Hepatocyte (in vitro differentiated cells): Measurements from ENCODE around the gene GLP2R. TPM values are rescaled to one million over a fixed set of nuclear protein-coding genes. Genes with fewer than 3 reads are reported as not detected.

Source experiments
- DNase-seq: peaks from one replicate; pipeline ENCODE4 v3.0.0-alpha.2; 2016; ENCODE audit warnings: low spot score
- H2AFZ ChIP-seq: fragments of 200-600 bp; sonication (generic); 2 replicates; pipeline ENCODE4 v1.6.0; 2016; ENCODE audit warnings: antibody characterized with exemption, mild to moderate bottlenecking
- H3K27ac ChIP-seq: fragments of 200-600 bp; sonication (generic); 2 replicates; pipeline ENCODE4 v1.5.1; 2016; ENCODE audit warnings: mild to moderate bottlenecking
- H3K27me3 ChIP-seq: fragments of 200-600 bp; sonication (generic); 2 replicates; pipeline ENCODE4 v1.6.1; 2016
- H3K36me3 ChIP-seq: fragments of 200-600 bp; sonication (generic); replicated peaks from 2 replicates; pipeline ENCODE4 v1.5.1; 2016; ENCODE audit warnings: low read depth; ENCODE audit not compliant: insufficient read depth
- H3K4me1 ChIP-seq: fragments of 200-600 bp; sonication (generic); 2 replicates; pipeline ENCODE4 v1.5.1; 2016; ENCODE audit warnings: mild to moderate bottlenecking, moderate library complexity; ENCODE audit not compliant: insufficient read depth
- H3K4me2 ChIP-seq: fragments of 200-600 bp; sonication (generic); 2 replicates; pipeline ENCODE4 v1.6.0; 2016
- H3K4me3 ChIP-seq: fragments of 200-600 bp; sonication (generic); 2 replicates; pipeline ENCODE4 v1.5.1; 2016; ENCODE audit warnings: mild to moderate bottlenecking
- H3K79me2 ChIP-seq: fragments of 200-600 bp; sonication (generic); 2 replicates; pipeline ENCODE4 v1.6.0; 2017; ENCODE audit warnings: mild to moderate bottlenecking
- H3K9me2 ChIP-seq: fragments of 200-600 bp; sonication (generic); replicated peaks from 2 replicates; pipeline ENCODE4 v1.6.0; 2017; ENCODE audit warnings: mild to moderate bottlenecking; ENCODE audit not compliant: insufficient read depth
- H3K9me3 ChIP-seq: fragments of 200-600 bp; sonication (generic); 2 replicates; pipeline ENCODE4 v1.5.1; 2016; ENCODE audit warnings: low read depth, mild to moderate bottlenecking
- H4K20me1 ChIP-seq: fragments of 200-600 bp; sonication (generic); 2 replicates; pipeline ENCODE4 v1.6.0; 2016; ENCODE audit warnings: mild to moderate bottlenecking; ENCODE audit not compliant: insufficient read depth, poor library complexity, severe bottlenecking
- EZH2 ChIP-seq: fragments of 200-600 bp; sonication (generic); IDR thresholded peaks from 2 replicates; pipeline ENCODE4 v1.6.1; 2016; ENCODE audit warnings: antibody characterized with exemption, mild to moderate bottlenecking, borderline replicate concordance
- EZH2phosphoT487 ChIP-seq: fragments of 200-600 bp; sonication (generic); IDR thresholded peaks from one replicate; pipeline ENCODE4 v1.6.1; 2018; ENCODE audit warnings: antibody characterized with exemption, mild to moderate bottlenecking, low read depth, moderate library complexity; ENCODE audit not compliant: unreplicated experiment, severe bottlenecking
- WGBS: methylation state at CpG from one replicate; pipeline ENCODE4 v1.1.6; 2016; ENCODE audit warnings: low lambda C conversion rate; ENCODE audit errors: missing lambda C conversion rate; 5-methylcytosine and 5-hydroxymethylcytosine counted together
- polyA plus RNA-seq: library from polyadenylated mRNA; unstranded; fragments of >200 nt; fragmentation: Nextera tagmentation; extraction: Ambion mirVana; gene quantifications from 2 replicates; pipeline ENCODE4 v1.2.1, GENCODE V29; 2016
- total RNA-seq: library from RNA; depleted of rRNA; stranded (reverse); fragments of >200 nt; gene quantifications from 2 replicates; pipeline ENCODE4 v1.2.3, GENCODE V29; 2014
- TF ChIP-seq, protein P1 (sequence below): fragments of 200-600 bp; sonication (generic); IDR thresholded peaks from 2 replicates; pipeline ENCODE4 v1.5.1; 2016; ENCODE audit warnings: antibody characterized with exemption, mild to moderate bottlenecking; ENCODE audit not compliant: poor library complexity

GLP2R gene
- total and polyA plus RNA-seq, 2 experiments from 2014 or later = 1.5 to 3.3 TPM

DNA sequence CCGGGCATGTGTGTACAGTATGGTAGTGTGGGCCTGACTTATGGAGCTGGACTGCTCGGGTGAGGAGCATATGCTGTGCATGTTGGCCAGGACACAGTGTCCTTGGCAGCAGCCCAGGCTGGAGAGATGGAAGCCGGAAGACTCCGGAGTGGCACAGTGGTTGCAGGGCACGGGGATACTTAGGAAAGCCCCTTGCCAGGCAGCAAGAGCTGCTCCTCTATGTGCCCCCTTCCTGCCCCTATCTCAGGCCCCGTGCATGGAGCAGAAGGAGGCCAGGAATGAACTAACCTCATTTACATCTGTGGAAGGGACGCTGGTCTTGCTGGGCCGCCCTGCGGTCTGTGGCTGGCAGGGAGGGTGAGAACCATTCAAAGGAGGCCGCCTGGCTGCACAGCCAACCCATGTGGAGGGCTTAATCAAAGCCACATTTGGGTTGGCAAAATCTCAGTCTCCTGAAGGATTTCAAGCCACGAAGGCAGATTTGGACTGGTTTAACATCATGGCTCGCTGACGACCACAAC is 111.6 kb downstream of the GLP2R start:
- WGBS = 74% methylated on average over 13 of the region's 13 CpGs
- no peaks in the 10 kb centered on the region for H3K36me3 ChIP-seq

DNA sequence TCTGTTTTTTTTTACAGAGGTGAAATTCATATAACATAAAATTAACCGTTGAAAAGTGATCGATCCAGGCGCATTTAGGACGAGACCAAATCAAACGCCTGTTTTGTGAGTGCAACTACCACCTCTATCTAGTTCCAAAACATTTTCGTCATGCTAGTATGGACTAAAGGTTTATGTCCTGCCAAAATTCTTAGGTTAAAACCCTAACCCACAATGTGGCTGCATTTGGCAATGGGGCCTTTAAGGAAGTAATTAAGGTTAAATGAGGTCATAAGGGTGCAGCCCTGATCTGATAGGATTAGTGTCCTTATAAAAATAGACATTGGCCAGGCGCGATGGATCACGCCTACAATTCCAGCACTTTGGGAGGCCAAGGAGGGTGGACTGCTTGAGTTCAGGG is 112.2 kb downstream of the GLP2R start:
- H3K36me3 ChIP-seq = no peaks in the 10 kb centered on the region
- no peak overlapping the region for H3K4me2 ChIP-seq
- H3K9me3 ChIP-seq = no peaks in the 10 kb centered on the region
- no peaks in the 10 kb centered on the region for H3K9me2 ChIP-seq
- no peaks in the 10 kb centered on the region for H3K79me2 ChIP-seq
- H2AFZ ChIP-seq = no peak overlapping the region
- no peaks in the 10 kb centered on the region for H4K20me1 ChIP-seq
- DNase-seq = no peak
- WGBS = 92% methylated on average over 9 of the region's 9 CpGs
- H3K27me3 ChIP-seq = no peaks in the 10 kb centered on the region
- TF ChIP-seq, protein P1, sequence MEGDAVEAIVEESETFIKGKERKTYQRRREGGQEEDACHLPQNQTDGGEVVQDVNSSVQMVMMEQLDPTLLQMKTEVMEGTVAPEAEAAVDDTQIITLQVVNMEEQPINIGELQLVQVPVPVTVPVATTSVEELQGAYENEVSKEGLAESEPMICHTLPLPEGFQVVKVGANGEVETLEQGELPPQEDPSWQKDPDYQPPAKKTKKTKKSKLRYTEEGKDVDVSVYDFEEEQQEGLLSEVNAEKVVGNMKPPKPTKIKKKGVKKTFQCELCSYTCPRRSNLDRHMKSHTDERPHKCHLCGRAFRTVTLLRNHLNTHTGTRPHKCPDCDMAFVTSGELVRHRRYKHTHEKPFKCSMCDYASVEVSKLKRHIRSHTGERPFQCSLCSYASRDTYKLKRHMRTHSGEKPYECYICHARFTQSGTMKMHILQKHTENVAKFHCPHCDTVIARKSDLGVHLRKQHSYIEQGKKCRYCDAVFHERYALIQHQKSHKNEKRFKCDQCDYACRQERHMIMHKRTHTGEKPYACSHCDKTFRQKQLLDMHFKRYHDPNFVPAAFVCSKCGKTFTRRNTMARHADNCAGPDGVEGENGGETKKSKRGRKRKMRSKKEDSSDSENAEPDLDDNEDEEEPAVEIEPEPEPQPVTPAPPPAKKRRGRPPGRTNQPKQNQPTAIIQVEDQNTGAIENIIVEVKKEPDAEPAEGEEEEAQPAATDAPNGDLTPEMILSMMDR = no peak
- TF ChIP-seq EZH2 = no peak
- no peak for TF ChIP-seq EZH2phosphoT487
- no peak overlapping the region for H3K4me3 ChIP-seq
- H3K4me1 ChIP-seq = peaks cover 16% of the 10 kb centered on the region
- peak overlapping the region; percentile 61 for H3K27ac ChIP-seq

More for the DNA sequence above, 111.6 kb downstream of the GLP2R start:
- H3K4me1 ChIP-seq = peaks cover 16% of the 10 kb centered on the region
- DNase-seq = peak; percentile 25
- H3K27ac ChIP-seq = peak overlapping the region; percentile 61
- no peaks in the 10 kb centered on the region for H3K27me3 ChIP-seq
- H2AFZ ChIP-seq = no peak overlapping the region
- no peak overlapping the region for H3K4me3 ChIP-seq
- H3K9me3 ChIP-seq = no peaks in the 10 kb centered on the region
- no peak for TF ChIP-seq EZH2phosphoT487
- no peak for TF ChIP-seq EZH2
- TF ChIP-seq, protein P1 = no peak
- H3K4me2 ChIP-seq = peak overlapping the region; percentile 24
- H3K79me2 ChIP-seq = no peaks in the 10 kb centered on the region
- no peaks in the 10 kb centered on the region for H3K9me2 ChIP-seq
- H4K20me1 ChIP-seq = no peaks in the 10 kb centered on the region

DNA sequence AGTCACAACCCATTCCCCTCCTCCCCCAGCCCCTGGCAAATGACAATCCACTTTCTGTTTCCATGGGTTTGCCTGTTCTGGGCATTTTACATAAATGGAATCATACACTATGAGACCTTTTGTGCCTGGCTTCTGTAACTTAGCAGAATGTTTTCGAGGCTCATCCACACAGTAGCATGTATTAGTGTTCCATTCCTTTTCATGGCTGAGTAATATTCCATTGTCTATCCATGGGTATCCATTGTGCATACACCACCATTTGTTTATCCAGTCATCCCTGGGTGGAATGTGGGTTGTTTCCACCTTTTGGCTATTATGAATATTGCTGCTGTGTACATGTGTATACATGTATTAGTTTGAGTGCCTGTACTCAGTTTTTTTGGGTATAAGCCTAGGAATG is 113.0 kb downstream of the GLP2R start:
- 93% methylated on average over 1 of the region's 1 CpG for WGBS
- H3K4me3 ChIP-seq = no peak overlapping the region
- H4K20me1 ChIP-seq = no peaks in the 10 kb centered on the region
- DNase-seq = no peak
- TF ChIP-seq EZH2 = no peak
- TF ChIP-seq, protein P1 = no peak
- TF ChIP-seq EZH2phosphoT487 = no peak
- no peaks in the 10 kb centered on the region for H3K9me3 ChIP-seq
- H3K4me2 ChIP-seq = no peak overlapping the region
- H3K27ac ChIP-seq = no peak overlapping the region
- H3K36me3 ChIP-seq = no peaks in the 10 kb centered on the region
- no peak overlapping the region for H2AFZ ChIP-seq
- peaks cover 16% of the 10 kb centered on the region for H3K4me1 ChIP-seq
- no peaks in the 10 kb centered on the region for H3K27me3 ChIP-seq
- H3K79me2 ChIP-seq = no peaks in the 10 kb centered on the region
- no peaks in the 10 kb centered on the region for H3K9me2 ChIP-seq

DNA sequence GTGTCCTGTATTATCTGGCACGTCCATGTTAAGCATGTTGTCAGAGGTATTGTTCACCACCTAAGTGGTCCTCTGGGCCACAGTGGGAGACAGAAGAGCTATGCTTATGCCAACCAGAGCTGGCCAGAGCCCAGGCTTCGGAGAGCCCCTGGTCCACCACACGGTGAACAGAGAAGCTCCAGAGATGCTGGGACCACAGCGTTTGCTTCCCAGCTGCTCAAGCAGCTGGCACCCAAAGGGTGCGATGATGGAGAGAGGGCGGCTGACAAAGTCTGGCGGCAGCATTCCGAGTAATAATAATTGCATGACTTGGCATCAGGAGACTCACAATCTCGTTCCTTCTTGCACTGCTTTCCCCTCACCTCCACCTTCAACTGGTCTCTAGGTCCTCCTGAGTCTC is 115.1 kb downstream of the GLP2R start:
- Histone ChIP-seq H2AFZ (no peak overlapping the region), H3K9me3 (no peaks in the 10 kb centered on the region), H3K27me3 (no peaks in the 10 kb centered on the region), H3K4me3 (no peak overlapping the region), H3K4me1 (peaks cover 16% of the 10 kb centered on the region), H4K20me1 (no peaks in the 10 kb centered on the region), H3K36me3 (no peaks in the 10 kb centered on the region), H3K4me2 (no peak overlapping the region), H3K9me2 (no peaks in the 10 kb centered on the region), H3K27ac (no peak overlapping the region), H3K79me2 (no peaks in the 10 kb centered on the region)
- WGBS = 91% methylated on average over 9 of the region's 9 CpGs
- TF ChIP-seq EZH2phosphoT487 = no peak
- TF ChIP-seq, protein P1 = no peak
- no peak for TF ChIP-seq EZH2
- DNase-seq = no peak
